HG03460 (cell line): ENCODE measurements around the gene MIB2.

Experiments used
- ATAC-seq: cut with Tn5 transposase; IDR thresholded peaks from one replicate; pipeline ENCODE4 v1.9.1; 2021; ENCODE audit not compliant: unreplicated experiment

The MIB2 gene

GRCh38 chr1:1614204-1614953, 921 bp upstream of the MIB2 start:
- no peak for ATAC-seq

DNA sequence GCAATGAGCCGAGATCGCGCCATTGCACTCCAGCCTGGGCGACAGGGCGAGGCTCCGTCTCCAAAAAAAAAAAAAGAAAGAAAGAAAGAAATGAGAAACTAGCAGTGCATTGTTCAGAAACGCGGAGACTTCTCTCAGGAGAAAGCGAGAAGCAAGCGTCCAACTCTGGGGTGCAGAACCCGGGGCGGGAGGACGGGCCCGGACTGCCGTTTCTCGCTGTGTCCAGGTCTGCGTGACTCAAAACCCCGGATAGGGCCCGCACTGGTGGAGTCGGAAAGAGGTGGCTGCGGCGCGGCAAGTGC, 395 bp upstream of the MIB2 start:
- ATAC-seq = no peak

DNA sequence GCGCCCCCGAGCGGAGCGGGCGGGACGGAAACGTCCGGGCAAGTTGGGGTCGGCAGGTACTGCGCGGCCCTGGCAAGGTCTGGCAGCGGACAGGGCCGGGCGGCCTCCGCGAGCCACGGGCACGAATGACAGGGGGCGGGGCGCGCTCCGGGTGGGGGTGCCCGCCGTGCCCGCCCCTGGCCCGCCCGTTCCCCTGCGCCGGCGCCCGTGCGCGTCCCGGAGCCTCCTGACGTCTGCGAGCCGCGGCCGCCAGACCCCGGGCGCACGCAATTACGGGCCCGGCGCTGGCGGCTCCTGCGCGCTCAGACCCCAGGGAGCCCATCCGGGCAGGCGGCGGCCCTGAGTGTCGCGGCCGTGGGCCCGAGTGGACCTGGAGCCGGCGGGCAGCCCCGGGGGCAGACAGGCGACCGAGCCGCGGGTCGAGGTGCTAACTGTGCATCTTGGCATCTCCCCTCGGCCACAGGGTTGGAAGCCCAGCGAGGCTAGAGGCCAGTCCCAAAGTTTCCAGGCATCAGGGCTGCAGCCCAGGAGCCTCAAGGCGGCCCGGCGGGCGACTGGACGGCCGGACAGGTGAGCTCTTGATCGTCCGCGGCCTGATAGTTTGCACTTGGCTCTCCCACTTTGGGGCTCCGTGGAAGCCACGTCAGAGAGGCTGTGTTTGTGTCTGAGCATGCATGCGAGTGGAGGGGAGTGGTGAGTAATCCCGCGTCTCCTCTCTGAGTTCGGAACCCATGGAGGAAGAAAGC, 918 bp downstream of the MIB2 start:
- ATAC-seq = peak; percentile 38

- ATAC-seq = no peak
Observed at GRCh38 chr1:1616838-1617237, 1.5 kb downstream of the MIB2 start.

DNA sequence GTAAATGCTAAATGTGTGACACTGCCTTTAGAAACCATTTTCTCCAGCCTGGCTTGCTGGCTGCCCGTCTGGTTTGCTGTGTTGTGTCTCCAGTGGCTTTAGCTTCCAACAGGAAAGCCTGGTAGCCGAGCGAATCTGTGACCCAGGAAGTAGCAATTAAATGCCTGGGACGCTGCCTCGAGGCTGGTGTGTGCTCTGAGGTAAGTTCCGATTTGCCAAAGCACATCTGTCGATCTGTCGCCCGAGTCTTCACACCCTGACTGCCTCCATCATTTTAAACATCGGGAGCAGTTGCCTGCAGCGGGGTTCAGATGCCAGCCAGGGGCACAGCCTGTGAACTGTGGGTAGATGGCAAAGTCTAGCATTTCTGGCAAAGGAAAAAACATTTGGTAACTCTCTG, 2.2 kb downstream of the MIB2 start:
- ATAC-seq = no peak

GRCh38 chr1:1617925-1618324, 2.6 kb downstream of the MIB2 start:
- ATAC-seq = no peak

DNA sequence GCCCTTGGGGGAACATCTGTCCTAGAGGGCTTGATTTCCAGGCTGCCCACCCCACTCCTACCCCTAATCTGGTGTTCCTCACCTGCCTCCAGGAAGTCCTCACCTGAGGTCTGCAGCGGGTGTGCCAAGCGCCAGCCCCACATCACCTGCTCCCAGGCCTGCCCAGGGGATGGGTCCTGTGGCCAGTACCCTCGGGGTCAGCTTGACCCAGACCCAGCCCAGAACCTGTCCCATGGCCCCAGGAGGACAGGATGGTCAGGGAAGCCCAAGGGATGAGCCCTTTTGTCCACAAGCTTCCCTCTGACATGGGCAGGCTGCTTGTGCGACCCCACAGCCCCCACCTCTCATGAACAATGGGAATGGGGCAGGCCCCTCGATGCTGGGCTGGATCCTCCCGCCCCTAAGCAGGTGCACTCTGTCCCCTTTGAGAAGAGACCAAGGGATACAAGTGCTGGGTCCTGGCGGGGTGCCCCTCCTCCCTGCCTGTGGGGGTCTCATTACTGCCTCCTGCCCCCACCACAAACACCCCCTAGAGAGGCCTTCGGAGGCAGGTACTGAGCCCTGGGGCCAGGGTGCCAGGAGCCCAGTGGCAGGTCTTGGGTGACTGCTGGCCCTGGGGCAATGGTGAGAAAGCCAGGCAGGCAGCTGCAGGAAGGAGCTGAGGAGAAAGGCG, 3.2 kb downstream of the MIB2 start:
- ATAC-seq = no peak

GRCh38 chr1:1619917-1620361, 4.6 kb downstream of the MIB2 start:
- no peak for ATAC-seq

DNA sequence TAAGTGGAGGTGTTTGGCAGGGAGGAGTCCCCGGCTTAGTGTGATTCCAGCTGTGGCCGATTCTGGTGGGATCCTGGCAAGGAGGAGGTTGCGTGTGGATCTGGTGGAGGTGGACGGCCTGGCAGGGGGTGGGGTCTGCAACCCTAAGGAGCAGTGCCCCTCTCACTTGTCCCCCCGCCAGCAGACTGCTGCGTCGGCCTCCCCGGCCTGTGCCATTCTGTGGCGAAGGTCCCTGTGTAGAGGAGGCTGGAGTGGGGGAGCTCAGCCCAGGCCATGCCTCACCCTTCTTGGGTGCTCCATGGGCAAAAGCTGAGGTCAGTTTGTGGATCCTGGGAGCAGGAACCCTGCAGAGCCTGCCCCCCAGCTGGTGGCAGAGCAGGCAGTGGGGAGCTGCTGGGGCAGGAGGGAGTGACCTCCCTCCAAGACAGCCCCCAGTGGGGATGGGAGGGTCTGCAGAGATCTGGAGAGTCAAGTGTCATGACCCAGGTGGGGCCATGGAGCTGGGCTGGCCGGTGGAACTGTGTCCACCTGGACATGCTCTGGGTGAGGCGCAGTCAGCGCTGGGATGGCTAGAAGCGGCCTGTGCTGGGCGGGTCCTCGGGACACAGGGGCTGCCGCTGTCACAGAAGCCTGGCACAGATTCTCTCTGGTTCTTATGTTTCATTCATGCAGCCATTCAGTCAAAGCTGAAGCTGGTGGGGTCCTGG, 5.3 kb downstream of the MIB2 start:
- no peak for ATAC-seq

DNA sequence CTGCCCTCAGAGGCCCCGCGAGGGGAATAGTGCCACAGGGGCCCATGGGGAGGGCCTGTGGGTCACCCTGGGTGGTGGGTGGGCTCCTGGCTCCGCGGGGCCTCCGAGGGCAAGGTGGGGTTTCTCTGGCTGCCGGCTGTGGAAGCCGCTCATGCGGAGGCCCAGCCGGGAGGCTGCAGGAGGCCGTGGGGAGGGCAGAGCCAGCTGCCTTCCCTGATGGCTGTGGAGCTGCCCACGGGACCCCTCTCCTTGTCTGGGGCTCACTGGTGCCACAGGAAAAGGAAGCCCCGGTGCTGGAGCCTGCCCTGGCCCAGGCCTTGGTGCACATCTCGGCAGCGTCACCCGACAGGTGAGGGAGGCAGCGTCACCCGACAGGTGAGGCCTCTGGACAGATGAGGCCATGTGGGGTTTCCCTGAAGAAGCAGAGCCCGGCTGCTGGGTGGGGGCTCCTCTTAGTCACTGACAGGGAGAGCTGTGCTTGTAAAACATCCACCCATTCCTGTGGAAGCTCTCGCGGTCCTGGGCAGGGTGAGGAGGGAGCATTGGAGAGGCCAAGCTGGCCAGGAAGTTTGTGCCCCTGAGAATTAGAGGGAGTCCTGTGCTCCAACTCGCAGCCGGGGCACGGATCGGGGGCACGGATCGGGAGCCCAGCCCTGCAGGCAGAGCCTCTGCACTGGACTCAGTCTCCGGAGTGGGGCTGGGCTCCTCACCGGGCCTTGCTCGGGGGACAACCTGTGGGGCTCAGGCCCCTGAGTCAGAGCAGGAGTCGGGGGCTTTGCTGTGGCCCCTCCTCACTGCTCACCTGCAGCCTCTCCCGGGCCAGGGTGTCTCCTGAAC, 6.1 kb downstream of the MIB2 start:
- ATAC-seq = no peak

DNA sequence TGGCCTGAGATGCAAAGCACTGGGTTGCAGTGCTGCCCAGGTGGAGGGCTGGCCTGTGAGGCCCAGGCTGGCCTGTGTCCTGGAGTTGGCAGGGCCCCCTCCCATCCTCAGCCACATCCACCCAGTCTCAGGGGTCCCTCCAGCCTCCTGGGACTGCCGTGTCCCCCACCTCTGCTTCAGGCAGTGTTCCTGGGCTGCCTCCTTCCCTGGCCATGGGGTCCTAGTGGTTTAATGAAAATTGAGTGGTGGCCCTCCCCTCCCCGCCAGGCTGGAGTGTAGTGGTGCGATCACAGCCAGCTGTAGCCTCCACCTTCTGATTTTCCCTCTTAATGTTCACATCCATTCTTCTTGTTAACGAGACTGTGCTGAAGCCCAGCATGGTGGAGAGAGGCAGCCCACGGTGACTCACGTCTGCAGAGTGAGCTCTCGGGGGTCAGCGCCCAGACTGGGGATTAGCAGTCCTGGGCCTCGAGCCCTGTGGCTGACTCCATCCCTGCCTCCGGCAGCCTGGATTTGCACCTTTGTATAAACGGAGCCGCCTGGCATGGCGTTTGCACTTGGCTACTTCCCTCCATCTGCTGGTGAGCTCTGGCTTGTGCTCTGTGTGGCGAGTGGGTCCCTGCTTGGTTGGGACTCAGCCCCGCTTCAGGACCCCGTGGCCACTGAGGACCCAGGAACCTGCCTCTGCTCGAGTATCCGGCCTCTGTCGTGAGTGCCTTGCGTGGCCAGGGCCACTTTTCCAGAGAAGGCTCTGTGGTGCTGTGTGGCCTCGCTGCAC, 6.9 kb downstream of the MIB2 start:
- no peak for ATAC-seq

GRCh38 chr1:1622788-1623094, 7.4 kb downstream of the MIB2 start:
- ATAC-seq = no peak

DNA sequence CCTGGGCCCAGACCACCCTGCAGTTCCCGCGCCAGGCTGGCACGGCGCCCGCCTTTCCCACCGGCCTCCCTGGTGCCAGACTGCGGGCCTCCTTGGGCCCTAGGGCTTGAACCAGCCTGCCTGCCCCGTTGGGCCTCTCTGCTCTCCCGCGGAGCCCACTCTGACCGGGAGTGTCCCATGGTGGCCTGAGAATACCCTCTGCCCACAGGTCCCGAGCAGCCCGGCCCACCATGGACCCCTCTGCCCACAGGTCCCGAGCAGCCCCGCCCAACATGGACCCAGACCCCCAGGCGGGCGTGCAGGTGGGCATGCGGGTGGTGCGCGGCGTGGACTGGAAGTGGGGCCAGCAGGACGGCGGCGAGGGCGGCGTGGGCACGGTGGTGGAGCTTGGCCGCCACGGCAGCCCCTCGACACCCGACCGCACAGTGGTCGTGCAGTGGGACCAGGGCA, 7.9 kb downstream of the MIB2 start:
- ATAC-seq = no peak

- no peak for ATAC-seq
Observed at GRCh38 chr1:1623631-1624442, 8.5 kb downstream of the MIB2 start.

DNA sequence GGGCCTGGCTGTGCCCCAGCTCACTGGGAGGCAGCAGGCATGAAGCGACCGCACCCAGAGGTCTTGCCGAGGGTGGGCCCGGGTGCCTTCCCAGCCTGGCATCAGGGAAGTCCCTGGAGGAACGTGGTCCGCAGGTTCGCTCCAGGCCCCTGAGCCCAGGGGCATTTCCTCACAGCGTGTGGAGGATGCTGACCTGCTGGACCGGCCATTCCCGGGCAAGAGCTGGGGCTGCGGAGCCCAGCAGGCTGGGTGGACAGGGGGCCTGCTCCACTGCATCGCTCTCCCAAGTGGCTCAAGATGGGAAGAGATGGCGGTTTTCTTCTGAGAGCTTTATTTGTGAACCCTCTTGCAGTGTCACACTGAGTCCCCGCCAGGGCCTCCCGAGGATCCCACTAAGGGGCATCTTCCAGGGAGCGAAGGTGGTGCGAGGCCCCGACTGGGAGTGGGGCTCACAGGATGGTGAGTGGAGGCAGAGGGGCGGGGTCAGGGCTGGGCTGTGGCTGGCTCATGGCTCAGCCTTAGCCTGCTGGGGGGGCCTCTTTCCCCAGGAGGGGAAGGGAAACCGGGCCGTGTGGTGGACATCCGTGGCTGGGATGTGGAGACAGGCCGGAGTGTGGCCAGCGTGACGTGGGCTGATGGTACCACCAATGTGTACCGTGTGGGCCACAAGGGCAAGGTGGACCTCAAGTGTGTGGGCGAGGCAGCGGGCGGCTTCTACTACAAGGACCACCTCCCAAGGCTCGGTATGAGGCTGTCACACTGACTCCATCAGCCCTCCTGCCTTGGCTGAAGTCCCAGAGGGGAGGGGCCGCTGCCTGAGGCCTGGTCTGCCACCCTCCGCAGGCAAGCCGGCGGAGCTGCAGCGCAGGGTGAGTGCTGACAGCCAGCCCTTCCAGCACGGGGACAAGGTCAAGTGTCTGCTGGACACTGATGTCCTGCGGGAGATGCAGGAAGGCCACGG, 9.4 kb downstream of the MIB2 start:
- no peak for ATAC-seq

- ATAC-seq = no peak
Observed at GRCh38 chr1:1625404-1625775, 10.1 kb downstream of the MIB2 start.

DNA sequence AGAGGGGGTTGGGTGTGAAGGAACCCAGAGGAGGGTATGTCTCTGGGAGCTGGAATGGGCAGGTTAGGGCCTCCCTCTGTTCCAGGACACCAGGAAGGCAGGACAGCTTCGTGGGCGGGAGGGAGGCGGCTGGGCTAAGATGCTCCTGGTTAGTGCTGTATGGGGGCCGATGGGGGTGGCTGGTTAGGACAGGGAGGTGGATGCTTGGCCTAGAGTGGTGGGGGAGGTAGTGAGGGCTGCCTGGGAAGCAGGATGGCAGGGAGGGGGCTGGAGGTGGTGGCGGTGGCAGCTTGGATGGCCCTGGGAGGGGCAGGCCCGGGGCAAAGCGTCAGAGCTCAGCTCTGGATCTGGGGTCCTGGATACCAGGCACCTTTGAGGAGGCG, 10.5 kb downstream of the MIB2 start:
- no peak for ATAC-seq
